IMR-90 (cell line): ENCODE data around the gene RASL10A. TPM values are rescaled to one million over a fixed set of nuclear protein-coding genes. Genes with fewer than 3 reads are reported as not detected.

Experiments
- ATAC-seq: fragments of 200-7000 bp; cut with Tn5 transposase; 2 replicates; pipeline ENCODE4 v1.9.1; 2020; ENCODE audit warnings: low read depth, mild to moderate bottlenecking, moderate library complexity
- BruUV-seq: library from RNA; stranded (reverse); fragments of 400-500 nt; replicated peaks from 2 replicates; lab custom pipeline; 2021; lab: Mats Ljungman, UMichigan
- CTCF ChIA-PET: fragments of 300-600 bp; formaldehyde crosslinking; extraction: SDS; loops from one replicate; lab custom pipeline; 2021; ENCODE audit warnings: antibody characterized with exemption; lab: Yijun Ruan, JAX
- POLR2A ChIA-PET: fragments of 300-600 bp; sonication (Branson Sonifier 250); formaldehyde crosslinking; loops from one replicate; lab custom pipeline; 2022; ENCODE audit warnings: antibody characterized with exemption; ENCODE audit not compliant: unreplicated experiment; lab: Charles Lee
- DNase-seq: peaks from one replicate; pipeline ENCODE4 v3.0.0; 2013
- H2AFZ ChIP-seq: replicated peaks from 2 replicates; pipeline ENCODE3; 2013; ENCODE audit warnings: low read length, mild to moderate bottlenecking; ENCODE audit not compliant: poor library complexity
- H2AK5ac ChIP-seq: 2 replicates; pipeline ENCODE4 v1.6.1; 2013; ENCODE audit warnings: low read depth, low read length, inconsistent platforms
- H2AK9ac ChIP-seq: replicated peaks from 2 replicates; pipeline ENCODE3; 2013; ENCODE audit warnings: mild to moderate bottlenecking, low read depth, low read length, moderate library complexity; ENCODE audit not compliant: poor library complexity
- H2BK120ac ChIP-seq: 2 replicates; pipeline ENCODE4 v1.6.1; 2013; ENCODE audit warnings: low read depth, low read length, inconsistent platforms
- H2BK15ac ChIP-seq: 3 replicates; pipeline ENCODE4 v1.6.1; 2013; ENCODE audit warnings: low read depth, low read length, inconsistent platforms
- H2BK20ac ChIP-seq: 2 replicates; pipeline ENCODE4 v1.6.1; 2013; ENCODE audit warnings: low read depth, mild to moderate bottlenecking, inconsistent platforms, low read length, moderate library complexity
- H2BK5ac ChIP-seq: 2 replicates; pipeline ENCODE4 v1.6.1; 2013; ENCODE audit warnings: mild to moderate bottlenecking, low read depth, low read length, inconsistent platforms; ENCODE audit not compliant: poor library complexity, severe bottlenecking
- H3K14ac ChIP-seq: replicated peaks from 2 replicates; pipeline ENCODE4 v1.6.1; 2013; ENCODE audit warnings: low read depth, low read length, inconsistent platforms
- H3K18ac ChIP-seq: 2 replicates; pipeline ENCODE4 v1.6.1; 2013; ENCODE audit warnings: low read depth, low read length, control low read depth
- H3K23ac ChIP-seq: 2 replicates; pipeline ENCODE4 v1.6.1; 2013; ENCODE audit warnings: low read depth, low read length, inconsistent platforms
- H3K27ac ChIP-seq: 2 replicates; pipeline ENCODE4 v1.5.1; 2013; ENCODE audit warnings: mild to moderate bottlenecking, control low read depth, low read length; ENCODE audit not compliant: insufficient read depth
- H3K27me3 ChIP-seq: 2 replicates; pipeline ENCODE4 v1.6.1; 2013; ENCODE audit warnings: low read length; ENCODE audit not compliant: control insufficient read depth, insufficient read depth
- H3K36me3 ChIP-seq: 2 replicates; pipeline ENCODE4 v1.6.1; 2013; ENCODE audit warnings: low read length, mixed read lengths; ENCODE audit not compliant: control insufficient read depth, insufficient read depth
- H3K4ac ChIP-seq: 2 replicates; pipeline ENCODE4 v1.6.1; 2013; ENCODE audit warnings: low read depth, low read length, inconsistent platforms
- H3K4me1 ChIP-seq: 2 replicates; pipeline ENCODE4 v1.6.1; 2013; ENCODE audit warnings: low read length, mixed read lengths; ENCODE audit not compliant: control insufficient read depth, insufficient read depth
- H3K4me2 ChIP-seq: 2 replicates; pipeline ENCODE4 v1.6.1; 2013; ENCODE audit warnings: low read depth, mild to moderate bottlenecking, control low read depth, low read length, moderate library complexity
- H3K4me3 ChIP-seq: 2 replicates; pipeline ENCODE4 v1.5.1; 2013; ENCODE audit warnings: low read depth, mild to moderate bottlenecking, control low read depth, low read length, moderate library complexity; ENCODE audit not compliant: insufficient read depth
- H3K56ac ChIP-seq: 2 replicates; pipeline ENCODE4 v1.6.1; 2013; ENCODE audit warnings: low read length, inconsistent platforms; ENCODE audit not compliant: insufficient read depth; ENCODE audit errors: extremely low read depth
- H3K79me1 ChIP-seq, 2 experiments: 2 replicates each; pipeline ENCODE4 v1.6.1; 2013; ENCODE audit warnings: low read length in 2 of 2, inconsistent platforms in 1 of 2, low read depth in 1 of 2
- H3K9ac ChIP-seq: 2 replicates; pipeline ENCODE4 v1.6.1; 2013; ENCODE audit warnings: low read depth, low read length, control low read depth
- H3K9me1 ChIP-seq: 2 replicates; pipeline ENCODE4 v1.6.1; 2013; ENCODE audit warnings: low read length, inconsistent platforms; ENCODE audit not compliant: insufficient read depth
- H3K9me3 ChIP-seq: 2 replicates; pipeline ENCODE4 v1.6.1; 2013; ENCODE audit warnings: low read length; ENCODE audit not compliant: control insufficient read depth, insufficient read depth
- H4K20me1 ChIP-seq: 2 replicates; pipeline ENCODE4 v1.6.1; 2013; ENCODE audit warnings: low read length, inconsistent platforms; ENCODE audit not compliant: insufficient read depth
- H4K5ac ChIP-seq: 2 replicates; pipeline ENCODE4 v1.6.1; 2013; ENCODE audit warnings: mild to moderate bottlenecking, low read depth, low read length, control low read depth
- H4K8ac ChIP-seq, 2 experiments: 2 replicates each; pipeline ENCODE4 v1.6.1; 2013; ENCODE audit warnings: low read depth in 2 of 2, low read length in 2 of 2, control low read depth in 1 of 2, inconsistent platforms in 1 of 2
- H4K91ac ChIP-seq: 2 replicates; pipeline ENCODE4 v1.6.1; 2013; ENCODE audit warnings: low read depth, low read length, inconsistent platforms; ENCODE audit not compliant: insufficient read depth
- BHLHE40 ChIP-seq: fragments of 150-350 bp; IDR thresholded peaks from 2 replicates; pipeline ENCODE4 v1.6.1; 2016; ENCODE audit warnings: mild to moderate bottlenecking, low read depth, low read length
- CHD1 ChIP-seq: IDR thresholded peaks from 2 replicates; pipeline ENCODE4 v1.6.1; 2012; ENCODE audit warnings: low read depth, low read length, improper control_type of control experiment
- FOS ChIP-seq: fragments of 150-350 bp; IDR thresholded peaks from 2 replicates; pipeline ENCODE4 v1.6.1; 2016; ENCODE audit warnings: low read depth, low read length
- MAFK ChIP-seq: IDR thresholded peaks from 2 replicates; pipeline ENCODE4 v1.6.1; 2012; ENCODE audit warnings: low read depth, low read length, improper control_type of control experiment
- MXI1 ChIP-seq: IDR thresholded peaks from 2 replicates; pipeline ENCODE4 v1.6.1; 2012; ENCODE audit warnings: low read depth, mild to moderate bottlenecking, low read length, moderate library complexity, borderline replicate concordance
- NFE2L2 ChIP-seq: fragments of 150-350 bp; IDR thresholded peaks from 2 replicates; pipeline ENCODE4 v1.6.1; 2016; ENCODE audit warnings: low read depth, mild to moderate bottlenecking, low read length
- RAD21 ChIP-seq: IDR thresholded peaks from 2 replicates; pipeline ENCODE4 v1.6.1; 2012; ENCODE audit warnings: low read length, improper control_type of control experiment
- RCOR1 ChIP-seq: IDR thresholded peaks from 2 replicates; pipeline ENCODE4 v1.6.1; 2012; ENCODE audit warnings: mild to moderate bottlenecking, low read length, improper control_type of control experiment; ENCODE audit not compliant: insufficient replicate concordance
- RFX5 ChIP-seq: IDR thresholded peaks from 2 replicates; pipeline ENCODE4 v1.8.0; 2012; ENCODE audit warnings: low read depth, mild to moderate bottlenecking, low read length, moderate library complexity
- SMC3 ChIP-seq: fragments of 150-350 bp; IDR thresholded peaks from 2 replicates; pipeline ENCODE4 v1.6.1; 2016; ENCODE audit warnings: low read depth, mild to moderate bottlenecking, antibody characterized with exemption, low read length, moderate library complexity
- WGBS, 2 experiments: methylation state at CpG; one replicate each; pipeline versions ENCODE4 v1.1.5 to v1.1.7; 2013; ENCODE audit warnings: missing lambda C conversion rate in 2 of 2; ENCODE audit not compliant: insufficient read length in 1 of 2; ENCODE audit errors: extremely low coverage in 2 of 2; 5-methylcytosine and 5-hydroxymethylcytosine counted together
- dilution Hi-C: fragments of 300-500 bp; cut with HindIII; formaldehyde crosslinking; loops from one replicate; pipeline ENCODE4 v1.14.3; 2018; ENCODE audit warnings: low sequenced_read_pairs; ENCODE audit not compliant: unreplicated experiment
- in situ Hi-C: fragments of 300-500 bp; cut with MboI; formaldehyde crosslinking; loops from 3 replicates; pipeline ENCODE4 v1.14.3; 2019; ENCODE audit warnings: low sequenced_read_pairs, inconsistent platforms, mixed read lengths
- intact Hi-C: fragments of 100-400 bp; cut with micrococcal nuclease; formaldehyde crosslinking; loops from 2 replicates; pipeline ENCODE4 v1.10.0; 2022
- polyA plus RNA-seq, 3 experiments: library from polyadenylated mRNA; depleted of rRNA; stranded (reverse); fragments of >200 nt; gene quantifications; 2 replicates each; pipeline ENCODE4 v1.2.3, GENCODE V29; 2012; ENCODE audit warnings: low replicate concordance in 1 of 3
- total RNA-seq: library from RNA; depleted of rRNA; stranded (reverse); fragments of >200 nt; gene quantifications from 2 replicates; pipeline ENCODE4 v1.2.3, GENCODE V29; 2012
- TF ChIP-seq, protein P1 (sequence below): fragments of 150-350 bp; IDR thresholded peaks from 2 replicates; pipeline ENCODE4 v1.6.1; 2016; ENCODE audit warnings: low read depth, mild to moderate bottlenecking, low read length, moderate library complexity, borderline replicate concordance

Gene RASL10A
- total and polyA plus RNA-seq, 2 of the 4 experiments (the other 2 are of a cell fraction) = 0.26 TPM; not detected in 1

DNA sequence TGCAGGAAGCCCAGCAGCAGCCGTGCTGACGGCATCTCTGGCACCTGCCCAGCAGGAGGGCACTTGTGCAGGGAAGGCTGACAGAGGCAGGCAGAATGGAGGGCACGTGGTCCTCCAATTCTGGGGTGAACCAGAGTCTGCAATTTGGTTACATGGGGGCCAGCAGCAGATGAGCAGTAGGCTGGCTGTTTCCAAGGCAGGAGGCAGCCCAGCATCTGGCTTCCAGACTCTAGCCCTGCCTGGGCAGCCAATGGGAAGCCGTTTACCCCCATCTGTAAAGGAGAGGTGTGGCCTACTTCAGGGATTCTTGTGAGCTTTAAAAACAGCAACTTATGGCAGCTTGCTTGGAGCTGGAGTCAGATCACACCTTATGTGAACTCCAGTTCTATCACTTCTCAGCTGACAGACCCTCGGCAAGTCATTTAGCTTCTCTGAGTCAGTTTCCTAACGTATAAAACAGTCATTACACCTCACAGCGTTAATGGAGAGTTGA lies 27.9 kb upstream of the RASL10A start:
- Histone ChIP-seq H3K18ac (no peak overlapping the region), H3K4me3 (no peak overlapping the region), H2AK9ac (no peak overlapping the region), H3K4me1 (no peaks in the 10 kb centered on the region), H2BK15ac (no peak overlapping the region), H3K4me2 (no peak overlapping the region), H2BK120ac (no peak overlapping the region), H3K4ac (no peak overlapping the region), H2AK5ac (no peak overlapping the region), H3K27me3 (no peaks in the 10 kb centered on the region), H2BK20ac (no peak overlapping the region), H3K9me3 (no peaks in the 10 kb centered on the region), H3K56ac (no peak overlapping the region), H3K36me3 (peaks cover 53% of the 10 kb centered on the region), H4K5ac (no peak overlapping the region), H3K23ac (no peak overlapping the region), H4K8ac (no peak overlapping the region), H3K79me1 (no peaks in the 10 kb centered on the region), H2BK5ac (no peak overlapping the region), H4K91ac (no peak overlapping the region), H2AFZ (no peak overlapping the region), H3K9ac (no peak overlapping the region), H4K20me1 (peaks cover 11% of the 10 kb centered on the region; the same call in 1 of the 2 replicates), H3K27ac (no peak overlapping the region), H3K14ac (no peak overlapping the region), H3K9me1 (no peaks in the 10 kb centered on the region)
- dilution Hi-C loops (no loop called here), in situ Hi-C loops (no loop called here), intact Hi-C loops (no loop called here)
- peak; percentile 40 for DNase-seq
- WGBS, 2 experiments = 73% methylated on average over 2 of the region's 7 CpGs; no CpG with 5 or more reads in 1 of the 2 experiments
- ChIA-PET POLR2A (no interaction called here), CTCF (no interaction called here)
- no peak for TF ChIP-seq MAFK
- TF ChIP-seq, protein P1, sequence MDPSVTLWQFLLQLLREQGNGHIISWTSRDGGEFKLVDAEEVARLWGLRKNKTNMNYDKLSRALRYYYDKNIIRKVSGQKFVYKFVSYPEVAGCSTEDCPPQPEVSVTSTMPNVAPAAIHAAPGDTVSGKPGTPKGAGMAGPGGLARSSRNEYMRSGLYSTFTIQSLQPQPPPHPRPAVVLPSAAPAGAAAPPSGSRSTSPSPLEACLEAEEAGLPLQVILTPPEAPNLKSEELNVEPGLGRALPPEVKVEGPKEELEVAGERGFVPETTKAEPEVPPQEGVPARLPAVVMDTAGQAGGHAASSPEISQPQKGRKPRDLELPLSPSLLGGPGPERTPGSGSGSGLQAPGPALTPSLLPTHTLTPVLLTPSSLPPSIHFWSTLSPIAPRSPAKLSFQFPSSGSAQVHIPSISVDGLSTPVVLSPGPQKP = no peak
- no peak for TF ChIP-seq SMC3
- no peak for TF ChIP-seq NFE2L2
- TF ChIP-seq MXI1 = no peak
- TF ChIP-seq FOS = no peak
- TF ChIP-seq CHD1 = no peak
- no peak for TF ChIP-seq BHLHE40
- TF ChIP-seq RAD21 = no peak
- TF ChIP-seq RCOR1 = no peak
- no peak for TF ChIP-seq RFX5
- no TSS peak for BruUV-seq
- peak; percentile 79 for ATAC-seq
